Testis (tissue), 2 donors: Measurements from ENCODE around the gene FAM210B.

Experiments used
- POLR2A ChIP-seq: fragments of 450-650 bp; IDR thresholded peaks from one replicate; pipeline ENCODE4 v1.6.1; 2017; ENCODE audit warnings: antibody characterized with exemption, mild to moderate bottlenecking, moderate library complexity
- TF ChIP-seq, protein P1 (sequence below), 3 experiments: fragments of 450-650 bp in 2 of 3; fragments of 200-600 bp in 1 of 3; sonication (generic) in 1 of 3; IDR thresholded peaks; one replicate each; pipeline ENCODE4 v1.5.1; 2016 to 2019; ENCODE audit warnings: antibody characterized with exemption in 3 of 3, mild to moderate bottlenecking in 2 of 3, moderate library complexity in 1 of 3

GRCh38 chr20:56316051-56316450, 42.7 kb upstream of the FAM210B start:
- TF ChIP-seq, protein P1, sequence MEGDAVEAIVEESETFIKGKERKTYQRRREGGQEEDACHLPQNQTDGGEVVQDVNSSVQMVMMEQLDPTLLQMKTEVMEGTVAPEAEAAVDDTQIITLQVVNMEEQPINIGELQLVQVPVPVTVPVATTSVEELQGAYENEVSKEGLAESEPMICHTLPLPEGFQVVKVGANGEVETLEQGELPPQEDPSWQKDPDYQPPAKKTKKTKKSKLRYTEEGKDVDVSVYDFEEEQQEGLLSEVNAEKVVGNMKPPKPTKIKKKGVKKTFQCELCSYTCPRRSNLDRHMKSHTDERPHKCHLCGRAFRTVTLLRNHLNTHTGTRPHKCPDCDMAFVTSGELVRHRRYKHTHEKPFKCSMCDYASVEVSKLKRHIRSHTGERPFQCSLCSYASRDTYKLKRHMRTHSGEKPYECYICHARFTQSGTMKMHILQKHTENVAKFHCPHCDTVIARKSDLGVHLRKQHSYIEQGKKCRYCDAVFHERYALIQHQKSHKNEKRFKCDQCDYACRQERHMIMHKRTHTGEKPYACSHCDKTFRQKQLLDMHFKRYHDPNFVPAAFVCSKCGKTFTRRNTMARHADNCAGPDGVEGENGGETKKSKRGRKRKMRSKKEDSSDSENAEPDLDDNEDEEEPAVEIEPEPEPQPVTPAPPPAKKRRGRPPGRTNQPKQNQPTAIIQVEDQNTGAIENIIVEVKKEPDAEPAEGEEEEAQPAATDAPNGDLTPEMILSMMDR (IDR thresholded peaks at IDR 0.05): no peak
- TF ChIP-seq POLR2A: no peak
